ENCODE data around the gene EFCAB11.

Gene EFCAB11, protein sequence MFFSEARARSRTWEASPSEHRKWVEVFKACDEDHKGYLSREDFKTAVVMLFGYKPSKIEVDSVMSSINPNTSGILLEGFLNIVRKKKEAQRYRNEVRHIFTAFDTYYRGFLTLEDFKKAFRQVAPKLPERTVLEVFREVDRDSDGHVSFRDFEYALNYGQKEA

DNA sequence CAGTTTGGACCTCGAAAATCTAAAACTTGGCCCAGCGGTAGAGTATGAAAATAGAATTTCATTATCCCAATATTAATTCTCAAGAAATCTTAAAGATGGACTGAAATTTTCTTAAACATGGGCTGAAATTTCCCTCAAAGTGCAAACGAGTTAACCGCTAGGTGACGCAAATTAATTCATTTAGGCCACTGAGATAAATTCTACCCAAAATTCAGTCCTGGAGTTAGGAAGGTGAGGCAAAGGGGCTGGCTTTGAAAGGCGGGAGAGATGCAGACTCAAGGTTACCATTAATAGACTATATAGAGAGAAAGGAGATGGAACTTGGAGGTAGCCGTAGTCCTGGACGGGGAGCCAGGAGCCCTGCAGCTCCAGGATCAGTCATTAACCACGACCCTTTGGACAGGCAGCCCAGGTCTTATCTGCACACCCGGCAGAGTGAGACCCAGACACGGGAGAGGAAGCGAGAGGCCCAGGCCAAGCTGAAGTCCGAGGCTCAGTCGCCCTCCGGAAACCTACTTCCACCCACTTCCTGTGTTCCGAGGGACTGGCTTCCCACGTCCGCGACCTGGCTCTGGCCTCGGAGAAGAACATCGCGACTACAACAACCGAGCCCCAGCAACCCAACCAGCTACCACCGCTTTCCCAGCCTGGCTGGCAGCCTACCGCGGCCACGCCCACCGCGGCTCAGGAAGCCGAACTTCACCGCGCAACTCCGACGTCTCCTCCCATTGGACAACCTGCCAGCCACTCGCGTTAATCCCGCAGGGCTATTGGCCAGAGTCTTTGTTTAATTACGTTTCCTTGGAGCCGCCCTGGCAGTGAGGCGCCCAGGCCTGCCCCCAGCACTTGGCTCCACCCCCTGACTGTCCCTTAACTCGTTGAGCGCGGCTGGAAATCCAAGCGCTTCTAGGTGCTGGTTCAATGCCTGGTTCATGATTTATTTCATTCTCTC is at the start of gene EFCAB11:
Gene EFCAB11, minus strand, starts transcription at position 661 of the 952 bp plus-strand sequence. Its CDS starts 70 bp downstream, at position 591.
- Histone ChIP-seq H3K4me3 (ENCODE audit: low read depth in 1 of 2, low read length in 2 of 2) (peak within 1 kb of the TSS; percentile 66 to 89), H3K27me3 (ENCODE audit: control insufficient read depth in 1 of 2, insufficient read depth in 2 of 2, low read length in 2 of 2) (no peaks in the 10 kb centered on the region), H3K4me1 (ENCODE audit: insufficient read depth, low read length) (peaks cover 19% of the 10 kb centered on the region), H3K9ac (ENCODE audit: low read length) (peak within 1 kb of the TSS; percentile 69), H3K36me3 (ENCODE audit: insufficient read depth, low read length) (no peaks in the 10 kb centered on the region), H3K9me3 (ENCODE audit: low read length) (no peaks in the 10 kb centered on the region), H3K27ac (ENCODE audit: low read depth, low read length) (peak within 1 kb of the TSS; percentile 77)

DNA sequence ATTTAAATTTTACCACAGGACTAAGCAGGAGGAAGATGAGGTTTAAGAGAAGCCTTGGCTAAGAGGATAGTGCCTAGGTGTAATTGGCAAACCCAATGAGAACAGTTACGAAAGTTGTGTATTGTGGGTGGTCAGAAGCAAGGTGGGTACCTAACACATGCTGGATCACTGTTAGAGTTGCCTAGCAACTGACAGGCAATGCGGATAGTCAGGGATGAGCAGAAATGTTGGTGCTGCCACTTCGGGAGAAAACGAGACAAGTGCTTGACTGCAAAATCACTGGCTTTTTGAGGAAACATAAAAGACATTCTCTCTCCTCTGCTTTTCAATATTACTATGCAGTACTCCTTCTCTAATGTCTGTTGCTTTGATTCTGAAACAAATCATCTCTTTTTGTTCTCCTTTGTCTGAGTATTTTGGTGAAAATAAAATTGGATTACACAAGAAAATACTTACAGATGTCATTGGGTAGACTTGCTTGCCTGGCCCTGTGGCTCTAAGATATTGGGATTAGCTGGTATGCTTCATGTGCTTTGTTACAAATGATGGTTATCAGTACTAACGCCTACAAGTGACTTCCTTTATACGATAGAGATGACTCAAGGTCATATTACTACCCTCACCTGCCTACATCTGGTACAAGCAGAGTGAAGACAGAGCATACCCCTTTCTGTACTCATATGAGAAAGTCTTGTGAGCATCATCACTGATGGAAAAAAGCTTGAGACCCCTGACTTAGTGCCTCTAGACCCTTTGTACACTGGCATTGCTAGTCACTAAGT is 49.2 kb upstream of the EFCAB11 start:
- H3K9me3 ChIP-seq (ENCODE audit: low read length) = no peaks in the 10 kb centered on the region
- H3K27me3 ChIP-seq (ENCODE audit: control insufficient read depth in 1 of 2, insufficient read depth in 2 of 2, low read length in 2 of 2) = no peaks in the 10 kb centered on the region
- H3K27ac ChIP-seq (ENCODE audit: low read depth, low read length) = no peak overlapping the region
- H3K36me3 ChIP-seq (ENCODE audit: insufficient read depth, low read length) = peaks cover 4% of the 10 kb centered on the region
- H3K4me3 ChIP-seq (ENCODE audit: low read depth in 1 of 2, low read length in 2 of 2) = no peak overlapping the region
- no peaks in the 10 kb centered on the region for H3K4me1 ChIP-seq (ENCODE audit: insufficient read depth, low read length)
- H3K9ac ChIP-seq (ENCODE audit: low read length) = no peak overlapping the region

DNA sequence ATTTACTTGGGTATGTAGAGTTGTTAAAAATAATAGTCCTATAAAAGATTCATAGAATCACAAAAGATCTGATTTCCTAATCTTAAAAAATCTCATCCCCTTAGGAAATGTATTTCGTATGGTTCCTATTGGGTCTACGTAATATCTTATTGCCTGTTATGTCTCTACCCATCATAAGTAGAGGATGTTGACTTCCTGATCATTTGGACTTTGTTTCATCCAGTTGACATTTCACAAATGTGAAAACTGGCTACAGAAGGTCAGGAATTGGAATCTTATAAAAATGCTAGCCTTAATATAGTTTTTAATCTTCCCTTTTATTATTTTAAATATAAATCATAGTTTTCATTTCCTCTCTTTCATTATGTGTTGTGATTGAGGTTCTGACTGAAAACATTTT is 46.4 kb upstream of the EFCAB11 start:
- no peak overlapping the region for H3K9ac ChIP-seq (ENCODE audit: low read length)
- no peak overlapping the region for H3K27ac ChIP-seq (ENCODE audit: low read depth, low read length)
- H3K36me3 ChIP-seq (ENCODE audit: insufficient read depth, low read length) = peaks cover 21% of the 10 kb centered on the region
- no peak overlapping the region for H3K4me3 ChIP-seq (ENCODE audit: low read depth in 1 of 2, low read length in 2 of 2)
- H3K27me3 ChIP-seq (ENCODE audit: control insufficient read depth in 1 of 2, insufficient read depth in 2 of 2, low read length in 2 of 2) = no peaks in the 10 kb centered on the region
- no peaks in the 10 kb centered on the region for H3K4me1 ChIP-seq (ENCODE audit: insufficient read depth, low read length)
- no peaks in the 10 kb centered on the region for H3K9me3 ChIP-seq (ENCODE audit: low read length)

DNA sequence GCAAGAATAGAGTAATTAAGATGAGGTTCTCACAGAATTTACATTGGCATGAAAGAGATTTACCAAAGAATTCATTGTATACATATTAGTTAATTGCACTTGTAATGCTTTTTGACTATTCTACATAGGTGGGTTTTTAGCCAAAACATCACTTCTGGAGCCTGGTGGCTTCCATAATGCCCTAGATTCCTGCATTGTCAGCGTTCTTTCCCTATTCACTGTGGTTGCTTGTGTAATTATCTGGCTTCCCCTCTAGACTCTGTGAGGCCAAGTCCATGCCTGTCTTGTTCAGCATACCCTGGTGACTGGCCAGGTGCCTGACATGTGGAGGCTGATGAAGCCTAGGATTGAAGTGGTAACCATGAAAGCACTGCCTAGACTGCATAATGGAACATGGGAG is 42.4 kb upstream of the EFCAB11 start:
- H3K27ac ChIP-seq (ENCODE audit: low read depth, low read length) = no peak overlapping the region
- H3K9me3 ChIP-seq (ENCODE audit: low read length) = no peaks in the 10 kb centered on the region
- H3K4me3 ChIP-seq (ENCODE audit: low read depth in 1 of 2, low read length in 2 of 2) = no peak overlapping the region
- H3K36me3 ChIP-seq (ENCODE audit: insufficient read depth, low read length) = peaks cover 33% of the 10 kb centered on the region
- no peaks in the 10 kb centered on the region for H3K4me1 ChIP-seq (ENCODE audit: insufficient read depth, low read length)
- H3K27me3 ChIP-seq (ENCODE audit: control insufficient read depth in 1 of 2, insufficient read depth in 2 of 2, low read length in 2 of 2) = no peaks in the 10 kb centered on the region
- no peak overlapping the region for H3K9ac ChIP-seq (ENCODE audit: low read length)

DNA sequence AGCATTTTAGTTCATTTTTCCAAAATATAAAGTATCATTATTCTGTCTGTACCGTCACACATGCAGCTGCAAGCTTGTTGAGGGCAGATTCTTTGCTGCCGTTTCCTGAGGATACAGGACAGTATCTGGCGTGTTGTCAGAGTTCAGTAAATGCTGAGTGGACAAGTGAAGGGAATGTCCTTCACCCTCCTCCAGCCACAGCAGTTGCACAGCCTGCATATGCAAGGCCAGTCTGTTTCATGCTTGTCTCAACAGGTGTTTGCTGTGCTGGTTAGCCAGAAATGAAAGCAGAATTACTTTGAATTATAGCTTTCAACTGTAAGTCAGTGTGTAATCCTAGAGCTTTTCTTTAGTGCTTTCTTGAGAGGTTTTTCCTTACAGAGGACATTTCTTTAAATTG is 37.7 kb upstream of the EFCAB11 start:
- Histone ChIP-seq H3K27ac (ENCODE audit: low read depth, low read length) (no peak overlapping the region), H3K4me3 (ENCODE audit: low read depth in 1 of 2, low read length in 2 of 2) (no peak overlapping the region), H3K9ac (ENCODE audit: low read length) (no peak overlapping the region), H3K27me3 (ENCODE audit: control insufficient read depth in 1 of 2, insufficient read depth in 2 of 2, low read length in 2 of 2) (no peaks in the 10 kb centered on the region), H3K36me3 (ENCODE audit: insufficient read depth, low read length) (peaks cover 26% of the 10 kb centered on the region), H3K4me1 (ENCODE audit: insufficient read depth, low read length) (no peaks in the 10 kb centered on the region), H3K9me3 (ENCODE audit: low read length) (no peaks in the 10 kb centered on the region)

DNA sequence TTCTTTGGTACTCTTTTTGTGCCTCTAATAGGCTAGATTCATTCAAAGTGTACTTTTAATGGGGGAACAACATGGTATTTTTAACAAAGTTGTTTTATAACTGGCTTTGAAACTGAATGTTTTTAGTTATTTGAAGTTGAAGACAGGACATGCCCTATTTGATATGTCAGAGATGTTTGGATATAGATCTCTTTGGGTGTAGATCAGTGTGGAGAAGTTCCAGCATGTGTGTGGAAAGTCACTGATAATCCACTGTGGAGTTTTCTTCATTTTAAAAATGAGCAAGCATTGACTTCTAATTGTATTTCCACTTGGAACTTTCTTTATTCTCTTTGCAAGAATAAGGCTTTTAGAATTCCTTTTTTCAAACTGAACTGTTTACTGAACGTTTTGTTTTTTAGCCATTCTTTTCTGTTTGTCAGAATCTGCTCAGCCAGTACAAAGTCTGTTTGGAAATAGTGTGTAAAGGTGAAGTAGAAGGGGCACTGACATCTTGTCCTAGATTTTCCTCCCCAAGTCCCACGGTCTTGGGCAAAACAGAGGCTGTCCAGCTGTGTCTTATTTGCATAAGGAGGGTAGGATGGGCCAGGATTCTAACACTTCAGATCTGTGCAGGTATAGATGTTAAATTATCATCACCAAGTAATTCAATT is 36.2 kb upstream of the EFCAB11 start:
- H3K27ac ChIP-seq (ENCODE audit: low read depth, low read length) = no peak overlapping the region
- no peaks in the 10 kb centered on the region for H3K4me1 ChIP-seq (ENCODE audit: insufficient read depth, low read length)
- peaks cover 22% of the 10 kb centered on the region for H3K36me3 ChIP-seq (ENCODE audit: insufficient read depth, low read length)
- H3K9me3 ChIP-seq (ENCODE audit: low read length) = no peaks in the 10 kb centered on the region
- H3K9ac ChIP-seq (ENCODE audit: low read length) = no peak overlapping the region
- H3K27me3 ChIP-seq (ENCODE audit: control insufficient read depth in 1 of 2, insufficient read depth in 2 of 2, low read length in 2 of 2) = no peaks in the 10 kb centered on the region
- H3K4me3 ChIP-seq (ENCODE audit: low read depth in 1 of 2, low read length in 2 of 2) = no peak overlapping the region

DNA sequence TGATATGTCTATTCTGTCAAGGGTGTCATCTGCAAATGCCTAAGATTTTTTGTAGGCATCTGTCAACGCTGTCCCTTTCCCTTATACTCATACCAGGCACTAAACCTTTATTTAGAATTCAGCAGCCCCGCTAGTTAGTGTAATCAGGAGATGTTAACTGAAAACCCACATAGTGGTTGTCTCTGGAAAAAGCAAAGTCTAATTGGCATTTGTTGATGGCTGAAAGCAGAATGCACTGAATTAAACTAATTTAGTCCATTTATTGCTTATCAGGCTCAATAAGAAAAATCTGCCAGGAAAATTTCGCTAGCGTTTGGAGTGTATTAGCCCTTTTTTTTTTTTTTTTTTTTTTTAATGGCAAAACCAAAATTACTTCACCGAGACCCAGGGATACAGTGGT is 35.7 kb upstream of the EFCAB11 start:
- no peaks in the 10 kb centered on the region for H3K27me3 ChIP-seq (ENCODE audit: control insufficient read depth in 1 of 2, insufficient read depth in 2 of 2, low read length in 2 of 2)
- H3K36me3 ChIP-seq (ENCODE audit: insufficient read depth, low read length) = peaks cover 22% of the 10 kb centered on the region
- H3K27ac ChIP-seq (ENCODE audit: low read depth, low read length) = no peak overlapping the region
- no peak overlapping the region for H3K9ac ChIP-seq (ENCODE audit: low read length)
- no peaks in the 10 kb centered on the region for H3K9me3 ChIP-seq (ENCODE audit: low read length)
- H3K4me1 ChIP-seq (ENCODE audit: insufficient read depth, low read length) = no peaks in the 10 kb centered on the region
- H3K4me3 ChIP-seq (ENCODE audit: low read depth in 1 of 2, low read length in 2 of 2) = no peak overlapping the region

DNA sequence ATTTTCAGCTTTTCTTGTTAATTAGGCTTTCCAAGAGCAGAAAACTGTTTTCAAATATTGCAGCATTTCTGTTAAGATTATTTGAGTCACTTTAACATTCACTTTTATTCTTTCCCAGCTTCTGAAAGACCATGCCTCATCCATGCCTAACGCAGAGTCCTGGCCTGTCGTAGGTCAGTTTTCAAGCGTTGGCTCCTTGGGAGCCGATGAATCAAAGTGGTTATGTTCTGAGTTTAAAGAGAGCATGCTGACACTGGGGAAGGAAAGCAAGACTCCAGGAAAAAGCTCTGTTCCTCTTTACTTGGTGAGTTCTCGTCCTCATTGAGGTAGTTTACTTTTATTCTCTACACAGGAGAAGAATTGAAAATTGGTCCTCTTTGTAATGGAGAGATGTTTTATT is 34.3 kb upstream of the EFCAB11 start:
- no peaks in the 10 kb centered on the region for H3K4me1 ChIP-seq (ENCODE audit: insufficient read depth, low read length)
- no peaks in the 10 kb centered on the region for H3K27me3 ChIP-seq (ENCODE audit: control insufficient read depth in 1 of 2, insufficient read depth in 2 of 2, low read length in 2 of 2)
- H3K9me3 ChIP-seq (ENCODE audit: low read length) = no peaks in the 10 kb centered on the region
- no peak overlapping the region for H3K27ac ChIP-seq (ENCODE audit: low read depth, low read length)
- peaks cover 16% of the 10 kb centered on the region for H3K36me3 ChIP-seq (ENCODE audit: insufficient read depth, low read length)
- H3K9ac ChIP-seq (ENCODE audit: low read length) = no peak overlapping the region
- H3K4me3 ChIP-seq (ENCODE audit: low read depth in 1 of 2, low read length in 2 of 2) = no peak overlapping the region

DNA sequence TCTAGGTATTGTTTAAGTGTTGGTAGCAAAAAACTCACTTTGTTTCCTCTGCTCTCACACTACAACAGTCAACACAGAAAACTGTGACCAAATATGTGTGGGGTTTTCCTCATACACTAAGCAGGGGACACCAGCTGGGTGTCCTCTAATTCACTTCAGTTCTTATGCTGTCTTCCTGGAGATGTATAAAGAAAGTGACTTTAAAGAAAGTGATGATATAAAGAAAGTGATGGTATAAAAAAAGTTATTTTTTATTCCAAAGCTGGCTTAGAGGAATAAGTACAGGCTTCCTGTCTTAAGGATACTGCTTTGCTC is 32.6 kb upstream of the EFCAB11 start:
- peaks cover 14% of the 10 kb centered on the region for H3K36me3 ChIP-seq (ENCODE audit: insufficient read depth, low read length)
- no peak overlapping the region for H3K27ac ChIP-seq (ENCODE audit: low read depth, low read length)
- H3K9me3 ChIP-seq (ENCODE audit: low read length) = no peaks in the 10 kb centered on the region
- H3K4me3 ChIP-seq (ENCODE audit: low read depth in 1 of 2, low read length in 2 of 2) = no peak overlapping the region
- no peaks in the 10 kb centered on the region for H3K4me1 ChIP-seq (ENCODE audit: insufficient read depth, low read length)
- H3K9ac ChIP-seq (ENCODE audit: low read length) = no peak overlapping the region
- H3K27me3 ChIP-seq (ENCODE audit: control insufficient read depth in 1 of 2, insufficient read depth in 2 of 2, low read length in 2 of 2) = no peaks in the 10 kb centered on the region

DNA sequence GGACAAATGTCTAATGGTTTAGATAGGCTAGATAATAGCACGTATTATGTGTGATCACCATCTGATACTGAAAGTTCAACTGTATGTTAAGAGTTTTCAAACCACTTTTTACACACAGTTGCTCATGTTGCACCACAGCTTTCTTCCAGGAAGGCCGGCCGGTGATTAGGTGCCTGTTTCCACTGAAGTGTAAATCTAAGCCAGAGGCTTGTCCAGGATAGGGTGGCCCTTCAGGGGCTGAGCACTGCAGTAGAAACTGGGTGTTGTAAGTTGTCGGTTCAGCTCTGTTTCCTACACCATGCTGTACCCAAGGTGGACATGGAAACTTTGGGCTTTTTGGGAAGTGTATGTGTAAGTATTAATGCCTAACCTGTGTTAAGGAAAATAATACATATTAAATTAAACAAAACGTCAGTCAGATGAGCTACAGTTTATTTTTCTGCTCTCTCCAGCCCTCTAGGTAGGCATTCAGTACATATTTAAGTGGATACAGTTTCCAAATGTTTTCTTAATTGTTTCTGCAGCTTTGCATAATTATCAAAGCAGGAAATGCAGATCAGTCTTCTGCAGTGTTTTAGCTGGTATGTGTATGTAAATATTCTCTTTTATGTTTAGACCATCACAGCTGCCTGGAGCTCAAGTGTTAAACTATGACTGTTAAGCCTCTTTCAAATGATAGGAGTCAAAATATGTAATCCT is 32.1 kb upstream of the EFCAB11 start:
- Histone ChIP-seq H3K27ac (ENCODE audit: low read depth, low read length) (no peak overlapping the region), H3K27me3 (ENCODE audit: control insufficient read depth in 1 of 2, insufficient read depth in 2 of 2, low read length in 2 of 2) (no peaks in the 10 kb centered on the region), H3K4me1 (ENCODE audit: insufficient read depth, low read length) (no peaks in the 10 kb centered on the region), H3K36me3 (ENCODE audit: insufficient read depth, low read length) (peaks cover 14% of the 10 kb centered on the region), H3K9me3 (ENCODE audit: low read length) (no peaks in the 10 kb centered on the region), H3K4me3 (ENCODE audit: low read depth in 1 of 2, low read length in 2 of 2) (no peak overlapping the region), H3K9ac (ENCODE audit: low read length) (no peak overlapping the region)

DNA sequence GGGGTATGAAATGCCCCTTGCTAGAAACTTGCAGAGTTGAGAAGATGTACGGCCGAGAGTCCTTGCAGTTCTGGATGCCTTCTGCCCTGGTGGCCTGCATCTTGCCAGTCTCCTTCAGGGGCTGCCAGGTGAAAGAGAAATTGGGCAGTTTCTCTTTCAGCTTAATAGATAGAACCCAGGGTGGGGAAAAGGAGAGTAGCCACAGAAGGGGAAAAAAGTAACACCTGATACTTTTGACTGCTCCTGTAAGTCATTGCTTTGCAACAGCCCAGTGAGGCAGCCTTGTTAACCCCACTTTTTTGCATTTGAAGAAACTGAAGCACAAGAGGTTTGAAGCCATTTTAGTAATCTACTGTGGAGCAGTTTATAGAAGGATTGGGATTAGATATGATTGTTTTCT is 28.8 kb upstream of the EFCAB11 start:
- Histone ChIP-seq H3K27ac (ENCODE audit: low read depth, low read length) (no peak overlapping the region), H3K27me3 (ENCODE audit: control insufficient read depth in 1 of 2, insufficient read depth in 2 of 2, low read length in 2 of 2) (no peaks in the 10 kb centered on the region), H3K4me1 (ENCODE audit: insufficient read depth, low read length) (no peaks in the 10 kb centered on the region), H3K4me3 (ENCODE audit: low read depth in 1 of 2, low read length in 2 of 2) (no peak overlapping the region), H3K9ac (ENCODE audit: low read length) (no peak overlapping the region), H3K9me3 (ENCODE audit: low read length) (no peaks in the 10 kb centered on the region), H3K36me3 (ENCODE audit: insufficient read depth, low read length) (peaks cover 23% of the 10 kb centered on the region)
